ENCODE data around the gene NUB1. TPM values are rescaled to one million over a fixed set of nuclear protein-coding genes. Genes with fewer than 3 reads are reported as not detected.

NUB1 gene
- total RNA-seq, 1 donor, result 33.1 TPM

GRCh38 chr7:151312831-151313809 lies 28.5 kb upstream of the NUB1 start:
- DNase-seq (ENCODE audit: low read depth in 2 of 3, low spot score in 2 of 3), result no peak

DNA sequence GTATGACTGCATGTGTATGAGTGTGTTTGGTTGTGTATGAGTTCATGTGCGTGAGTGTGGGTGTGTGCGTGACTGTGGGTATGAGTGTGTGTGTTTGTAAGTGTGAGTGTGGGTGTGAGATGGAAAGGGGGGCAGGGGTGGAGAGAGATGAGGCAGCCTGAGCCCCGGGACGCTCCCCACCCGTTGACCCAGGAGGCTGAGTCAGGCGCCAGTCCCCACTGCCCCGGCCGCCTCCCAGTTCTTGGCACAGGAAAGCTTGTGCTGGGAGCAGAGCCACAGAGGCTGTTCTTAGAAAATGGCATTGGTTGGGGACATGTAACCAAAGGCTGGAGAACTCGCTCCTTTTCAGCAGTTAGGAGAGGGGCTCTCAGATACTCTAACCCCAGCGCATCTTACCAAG lies 27.8 kb upstream of the NUB1 start:
- DNase-seq (ENCODE audit: low read depth in 2 of 3, low spot score in 2 of 3), result peak in 1 of 3 donors; percentile 11

GRCh38 chr7:151314401-151314800 lies 27.2 kb upstream of the NUB1 start:
- peak in 1 of 3 donors; percentile 19 for DNase-seq (ENCODE audit: low read depth in 2 of 3, low spot score in 2 of 3)

- DNase-seq (ENCODE audit: low read depth in 2 of 3, low spot score in 2 of 3), result peak; percentile 60 to 91 (median 80)
Measured at GRCh38 chr7:151315038-151315655, 26.5 kb upstream of the NUB1 start.

- DNase-seq (ENCODE audit: low read depth in 2 of 3, low spot score in 2 of 3), result no peak
Measured at GRCh38 chr7:151316896-151317295, 24.7 kb upstream of the NUB1 start.

DNA sequence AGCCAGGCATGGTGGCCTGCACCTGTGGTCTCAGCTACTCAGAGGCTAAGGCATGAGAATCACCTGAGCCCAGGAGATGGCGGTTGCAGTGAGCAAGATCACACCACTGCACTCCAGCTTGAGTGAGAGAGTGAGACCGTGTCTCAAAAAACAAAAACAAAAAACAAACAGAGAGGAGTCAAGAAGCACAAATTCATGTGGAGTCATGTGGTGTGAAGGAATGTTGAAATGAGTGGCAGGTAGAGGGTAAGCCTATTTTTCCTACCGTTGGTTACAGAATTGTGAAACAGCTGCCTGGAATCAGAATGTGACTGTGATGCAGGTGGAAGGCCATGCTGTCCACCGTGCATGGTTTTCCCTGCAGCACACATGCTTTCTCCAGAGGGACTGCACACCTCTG lies 23.7 kb upstream of the NUB1 start:
- no peak for DNase-seq (ENCODE audit: low read depth in 2 of 3, low spot score in 2 of 3)

GRCh38 chr7:151319189-151319588 lies 22.4 kb upstream of the NUB1 start:
- no peak for DNase-seq (ENCODE audit: low read depth in 2 of 3, low spot score in 2 of 3)

DNA sequence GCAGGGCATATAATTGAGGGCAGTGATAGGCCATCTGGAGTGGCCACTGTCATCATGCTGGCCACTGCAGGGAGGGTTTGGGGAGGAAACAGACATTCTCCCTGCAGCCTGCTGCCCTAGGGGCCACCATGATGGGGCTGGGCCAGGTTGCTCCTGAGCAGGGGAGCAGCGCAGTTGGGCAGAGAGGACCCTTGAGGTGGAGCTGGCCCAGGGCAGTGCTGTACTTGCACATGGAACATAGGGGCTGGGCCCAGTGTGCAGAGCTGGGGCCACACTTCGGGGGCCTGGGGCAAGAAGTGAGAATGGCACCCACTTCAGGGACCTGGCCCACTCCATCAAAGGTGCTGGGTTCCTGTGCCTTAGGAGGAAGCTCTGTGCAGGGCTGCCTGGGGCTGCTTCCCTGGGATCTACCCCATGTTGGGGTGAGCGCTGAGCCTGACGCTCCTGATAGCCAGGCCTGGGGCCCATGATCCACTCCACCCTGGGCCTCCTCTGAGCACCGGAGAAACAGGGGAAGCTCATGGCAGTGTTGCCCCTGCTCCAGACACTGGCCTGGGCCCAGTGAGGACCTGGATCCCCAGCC lies 21.3 kb upstream of the NUB1 start:
- no peak for DNase-seq (ENCODE audit: low read depth in 2 of 3, low spot score in 2 of 3)

DNA sequence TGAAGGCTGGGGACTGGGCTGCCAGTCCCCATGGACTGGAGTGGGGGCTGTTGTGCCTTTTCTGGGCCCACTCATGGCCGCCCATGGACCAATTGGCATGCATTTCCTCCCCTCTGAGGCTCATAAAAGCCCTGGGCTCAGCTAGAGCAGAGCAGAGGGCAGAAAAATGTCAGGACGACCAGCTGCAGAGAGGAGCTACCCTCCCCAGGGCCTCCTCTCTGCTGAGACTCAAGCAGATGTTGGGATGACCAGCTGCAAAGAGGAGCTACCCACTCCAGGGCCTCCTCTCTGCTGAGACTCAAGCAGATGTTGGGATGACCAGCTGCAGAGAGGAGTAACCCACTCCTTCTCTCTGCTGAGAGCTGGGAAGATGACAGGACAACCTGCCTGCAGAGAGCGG lies 20.3 kb upstream of the NUB1 start:
- DNase-seq (ENCODE audit: low read depth in 2 of 3, low spot score in 2 of 3), result no peak

GRCh38 chr7:151322906-151323305 lies 18.7 kb upstream of the NUB1 start:
- no peak for DNase-seq (ENCODE audit: low read depth in 2 of 3, low spot score in 2 of 3)

DNA sequence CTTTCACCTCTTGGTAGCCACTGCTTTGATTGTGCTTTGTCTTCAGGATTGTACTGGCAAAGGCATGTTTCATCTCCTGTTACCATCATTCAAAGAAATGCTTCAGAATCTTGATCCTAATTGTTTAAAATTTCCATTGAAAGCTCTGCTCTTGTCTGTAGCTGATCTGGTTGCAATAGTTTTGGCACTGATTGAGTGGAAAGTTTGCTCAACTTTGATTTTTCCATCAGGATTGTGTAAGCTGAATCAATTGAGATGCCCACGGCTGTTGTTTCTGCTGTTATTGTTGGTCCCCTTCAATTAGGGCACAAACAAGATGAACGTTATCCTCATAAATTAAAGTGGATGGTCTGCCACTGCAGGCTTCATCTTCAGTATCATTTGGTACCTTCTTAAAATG lies 14.6 kb upstream of the NUB1 start:
- DNase-seq (ENCODE audit: low read depth in 2 of 3, low spot score in 2 of 3), result no peak

DNA sequence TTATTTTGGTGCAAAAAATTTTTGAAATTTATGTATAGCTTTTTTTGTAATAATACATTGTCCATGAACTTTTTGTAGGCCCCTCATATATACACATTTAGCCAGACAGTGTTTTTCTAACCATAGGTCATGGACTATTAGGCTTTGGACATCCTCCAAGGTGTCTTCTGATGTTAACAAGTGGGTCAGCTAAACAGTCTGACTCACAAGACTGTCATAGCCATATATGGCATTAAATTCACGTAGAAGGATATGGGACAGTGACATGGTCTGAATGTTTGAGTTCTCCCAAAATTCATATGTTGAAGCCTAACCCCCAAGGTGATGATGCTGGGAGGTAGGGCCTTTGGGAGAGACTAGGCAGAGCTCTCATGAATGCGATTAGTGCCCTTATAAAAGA lies 14.0 kb upstream of the NUB1 start:
- no peak for DNase-seq (ENCODE audit: low read depth in 2 of 3, low spot score in 2 of 3)

GRCh38 chr7:151330181-151330580 lies 11.4 kb upstream of the NUB1 start:
- no peak for DNase-seq (ENCODE audit: low read depth in 2 of 3, low spot score in 2 of 3)

DNA sequence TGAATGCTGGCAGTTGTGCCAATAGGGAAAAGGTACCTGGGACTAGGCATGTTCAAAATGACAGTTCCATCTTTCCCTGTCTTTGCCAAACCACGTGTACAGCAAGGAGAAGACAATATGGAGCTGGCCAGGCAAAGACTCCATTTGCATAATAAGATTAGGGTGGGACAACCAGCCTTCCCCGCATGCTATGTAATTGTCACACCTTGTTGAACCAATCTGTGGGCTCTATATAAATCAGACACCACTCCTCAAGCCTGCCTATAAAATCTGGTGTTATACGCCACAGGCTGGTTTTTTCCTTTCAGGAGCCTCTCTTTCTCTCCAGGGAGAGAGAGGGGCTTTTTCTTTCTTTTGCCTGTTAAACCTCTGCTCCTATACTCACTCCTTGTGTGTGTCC lies 11.0 kb upstream of the NUB1 start:
- DNase-seq (ENCODE audit: low read depth in 2 of 3, low spot score in 2 of 3), result no peak

- DNase-seq (ENCODE audit: low read depth in 2 of 3, low spot score in 2 of 3), result no peak
Measured at GRCh38 chr7:151334628-151335027, 7.0 kb upstream of the NUB1 start.

DNA sequence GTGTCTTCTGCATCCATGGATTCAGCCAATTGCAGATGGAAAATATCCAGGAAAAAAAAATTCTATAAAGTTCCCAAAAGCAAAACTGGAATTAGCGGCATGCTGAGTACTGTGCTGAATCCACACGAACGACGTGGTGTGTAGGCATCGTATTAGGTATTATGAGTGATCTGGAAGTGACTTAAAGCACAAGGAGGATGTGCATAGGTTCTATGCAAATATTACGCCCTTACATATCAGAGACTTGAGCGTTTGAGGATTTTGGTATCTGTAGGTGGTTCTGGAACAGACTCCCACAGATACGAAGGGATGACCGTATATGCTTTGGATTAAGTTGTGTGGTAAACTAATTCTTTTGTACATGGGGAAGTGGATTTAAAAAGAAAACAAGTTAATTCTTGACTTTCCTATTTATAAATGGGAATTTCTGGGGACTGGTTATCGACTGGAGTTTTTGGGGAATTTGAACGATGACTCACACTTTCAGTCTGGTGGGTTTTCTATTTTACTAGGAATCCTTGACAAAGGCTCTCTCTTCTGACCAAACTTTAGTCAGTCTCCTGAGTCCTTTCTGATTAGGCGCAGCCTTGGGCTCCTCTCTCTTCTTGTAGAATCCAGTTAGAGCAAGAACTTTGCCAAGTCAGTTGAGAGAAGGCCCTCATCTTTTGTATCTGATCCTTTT lies 5.4 kb upstream of the NUB1 start:
- no peak for DNase-seq (ENCODE audit: low read depth in 2 of 3, low spot score in 2 of 3)

- DNase-seq (ENCODE audit: low read depth in 2 of 3, low spot score in 2 of 3), result no peak
Measured at GRCh38 chr7:151337346-151337745, 4.3 kb upstream of the NUB1 start.

GRCh38 chr7:151338809-151339208 lies 2.8 kb upstream of the NUB1 start:
- no peak for DNase-seq (ENCODE audit: low read depth in 2 of 3, low spot score in 2 of 3)

DNA sequence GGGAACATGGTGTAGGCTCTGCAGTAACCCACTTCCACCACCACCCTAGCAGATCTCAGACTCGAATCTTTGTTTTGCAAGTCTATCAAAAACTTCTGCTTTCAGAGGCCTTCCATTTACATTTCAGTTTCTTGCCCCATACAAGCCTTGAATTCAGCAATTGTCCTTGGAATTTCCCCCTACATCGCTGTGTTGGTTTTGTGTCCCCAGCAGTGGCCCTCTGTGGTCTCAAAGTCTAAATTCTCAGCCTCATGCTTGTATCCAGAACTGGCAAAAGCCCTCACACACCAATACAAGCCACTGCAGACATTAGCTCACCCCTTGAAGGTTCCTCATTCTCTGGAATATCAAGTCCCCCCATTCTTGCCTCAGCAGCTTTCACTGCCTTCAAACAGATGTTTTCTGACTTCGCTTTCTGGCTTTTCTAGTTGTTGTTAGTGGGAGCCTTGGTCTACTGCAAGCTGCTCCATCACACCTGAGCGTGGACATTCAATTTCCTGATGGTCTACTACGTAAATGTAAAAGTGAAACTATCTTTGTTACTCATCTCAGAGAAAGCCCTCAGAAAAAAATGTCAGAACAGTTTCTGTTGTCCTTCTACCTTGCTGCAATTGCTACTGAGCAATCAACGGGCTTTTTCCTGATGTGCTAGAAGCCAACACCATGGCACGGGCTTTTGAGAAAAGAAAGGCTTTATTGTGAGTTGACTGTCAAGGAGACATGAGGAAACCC lies 1.8 kb upstream of the NUB1 start:
- peak in 1 of 3 donors; percentile 11 for DNase-seq (ENCODE audit: low read depth in 2 of 3, low spot score in 2 of 3)

DNA sequence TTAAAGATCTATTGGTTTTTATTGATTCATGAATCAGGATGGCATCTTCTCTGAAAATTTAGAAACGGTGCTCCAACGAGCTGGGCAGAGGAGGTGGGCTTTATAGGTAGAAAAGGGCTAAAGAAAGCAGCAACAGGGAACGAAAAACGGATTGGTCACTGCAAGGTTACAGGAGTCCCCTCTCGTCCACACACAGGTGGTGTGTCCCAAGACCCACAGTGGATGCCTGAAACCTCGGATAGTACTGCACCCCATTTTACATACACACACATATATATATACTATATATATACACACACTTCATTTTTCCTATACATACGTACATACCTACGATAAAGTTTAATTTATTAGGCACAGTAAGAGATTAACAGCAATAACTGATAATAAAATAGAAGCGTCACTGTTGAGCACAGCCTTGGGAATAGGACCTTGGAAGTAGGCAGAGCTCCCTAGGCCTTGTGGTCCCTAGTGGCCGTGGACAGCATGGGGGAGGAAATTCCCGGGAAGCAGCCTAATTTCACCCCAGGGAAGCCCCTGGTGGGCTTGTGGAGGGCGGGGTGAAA lies 737 bp upstream of the NUB1 start:
- no peak for DNase-seq (ENCODE audit: low read depth in 2 of 3, low spot score in 2 of 3)

Data from hematopoietic multipotent progenitor cell (in vitro differentiated cells).